HFFc6 (cell line): ENCODE results near the gene ACOT8. TPM values are rescaled to one million over a fixed set of nuclear protein-coding genes. Genes with fewer than 3 reads are reported as not detected.
"Not testable (repeated sequence)": the region's sequence is repeated elsewhere in the genome, so short reads cannot be mapped to it uniquely, and the experiment has no call there.

Experiments
- DNase-seq: peaks from one replicate; pipeline ENCODE4 v3.0.0-alpha.2; 2018
- H3K27ac Mint-ChIP-seq: 2 replicates; pipeline ENCODE4 v1.8.0; 2020; ENCODE audit warnings: mild to moderate bottlenecking, mixed read lengths
- H3K27me3 Mint-ChIP-seq: 2 replicates; pipeline ENCODE4 v1.8.0; 2021; ENCODE audit warnings: mild to moderate bottlenecking, moderate library complexity, mixed read lengths; ENCODE audit not compliant: insufficient read depth
- H3K36me3 Mint-ChIP-seq: 2 replicates; pipeline ENCODE4 v1.8.0; 2021; ENCODE audit warnings: low read depth, mixed read lengths
- H3K4me1 Mint-ChIP-seq: 2 replicates; pipeline ENCODE4 v1.8.0; 2020; ENCODE audit warnings: low read depth, mixed read lengths
- H3K4me3 Mint-ChIP-seq: 2 replicates; pipeline ENCODE4 v1.8.0; 2020; ENCODE audit warnings: mild to moderate bottlenecking, moderate library complexity, mixed read lengths
- H3K9me3 Mint-ChIP-seq: 2 replicates; pipeline ENCODE4 v1.8.0; 2020; ENCODE audit warnings: mild to moderate bottlenecking, mixed read lengths
- total RNA-seq, 6 experiments: library from RNA; stranded (reverse); fragmentation: NEBNext Ultra II Directional; extraction: Animal tissue kit (Norgen Biotek cat#: 25700); gene quantifications; 2 replicates in 1 of 6; 3 replicates in 5 of 6; pipeline ENCODE4 v1.2.3, GENCODE V29; 2021
- TF ChIP-seq, protein P1 (sequence below): fragments of 200-600 bp; sonication (generic); IDR thresholded peaks from 2 replicates; pipeline ENCODE4 v1.5.0; 2021; ENCODE audit warnings: antibody characterized with exemption, mild to moderate bottlenecking

The ACOT8 gene
- total RNA-seq, 6 experiments from 2014 or later: 24.2 to 31.2 (median 26.4) TPM

DNA sequence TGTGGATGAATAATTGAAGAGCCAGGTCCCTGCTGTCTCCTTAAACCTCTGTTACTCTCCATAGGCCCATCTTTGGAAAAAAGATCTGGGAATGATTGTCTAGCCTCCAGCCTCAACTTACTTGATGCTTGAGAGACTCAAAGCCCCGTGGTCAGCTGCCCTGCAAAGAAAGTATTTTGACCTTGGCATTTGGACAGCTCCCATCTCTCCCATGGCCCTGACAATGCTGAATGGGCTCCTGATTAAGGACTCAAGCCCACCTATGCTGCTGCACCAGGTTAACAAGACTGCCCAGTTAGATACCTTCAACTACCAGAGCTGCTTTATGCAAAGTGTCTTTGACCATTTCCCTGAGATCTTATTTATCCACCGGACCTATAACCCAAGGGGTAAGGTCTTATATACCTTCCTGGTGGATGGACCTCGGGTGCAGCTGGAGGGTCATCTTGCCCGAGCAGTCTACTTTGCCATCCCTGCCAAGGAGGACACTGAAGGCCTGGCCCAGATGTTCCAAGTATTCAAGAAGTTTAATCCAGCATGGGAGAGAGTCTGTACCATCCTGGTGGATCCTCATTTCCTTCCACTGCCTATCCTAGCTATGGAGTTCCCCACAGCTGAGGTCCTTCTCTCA lies 25.4 kb upstream of the ACOT8 start:
- Mint-ChIP-seq H3K36me3 (peaks cover 24% of the 10 kb centered on the region), H3K27ac (peak overlapping the region; percentile 55; the same call in 1 of the 2 replicates), H3K9me3 (no peaks in the 10 kb centered on the region), H3K4me1 (peaks cover 37% of the 10 kb centered on the region), H3K4me3 (peak overlapping the region; percentile 72), H3K27me3 (peaks cover 2% of the 10 kb centered on the region; the same call in 1 of the 2 replicates)
- TF ChIP-seq, protein P1, sequence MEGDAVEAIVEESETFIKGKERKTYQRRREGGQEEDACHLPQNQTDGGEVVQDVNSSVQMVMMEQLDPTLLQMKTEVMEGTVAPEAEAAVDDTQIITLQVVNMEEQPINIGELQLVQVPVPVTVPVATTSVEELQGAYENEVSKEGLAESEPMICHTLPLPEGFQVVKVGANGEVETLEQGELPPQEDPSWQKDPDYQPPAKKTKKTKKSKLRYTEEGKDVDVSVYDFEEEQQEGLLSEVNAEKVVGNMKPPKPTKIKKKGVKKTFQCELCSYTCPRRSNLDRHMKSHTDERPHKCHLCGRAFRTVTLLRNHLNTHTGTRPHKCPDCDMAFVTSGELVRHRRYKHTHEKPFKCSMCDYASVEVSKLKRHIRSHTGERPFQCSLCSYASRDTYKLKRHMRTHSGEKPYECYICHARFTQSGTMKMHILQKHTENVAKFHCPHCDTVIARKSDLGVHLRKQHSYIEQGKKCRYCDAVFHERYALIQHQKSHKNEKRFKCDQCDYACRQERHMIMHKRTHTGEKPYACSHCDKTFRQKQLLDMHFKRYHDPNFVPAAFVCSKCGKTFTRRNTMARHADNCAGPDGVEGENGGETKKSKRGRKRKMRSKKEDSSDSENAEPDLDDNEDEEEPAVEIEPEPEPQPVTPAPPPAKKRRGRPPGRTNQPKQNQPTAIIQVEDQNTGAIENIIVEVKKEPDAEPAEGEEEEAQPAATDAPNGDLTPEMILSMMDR: no peak
- DNase-seq: no peak

DNA sequence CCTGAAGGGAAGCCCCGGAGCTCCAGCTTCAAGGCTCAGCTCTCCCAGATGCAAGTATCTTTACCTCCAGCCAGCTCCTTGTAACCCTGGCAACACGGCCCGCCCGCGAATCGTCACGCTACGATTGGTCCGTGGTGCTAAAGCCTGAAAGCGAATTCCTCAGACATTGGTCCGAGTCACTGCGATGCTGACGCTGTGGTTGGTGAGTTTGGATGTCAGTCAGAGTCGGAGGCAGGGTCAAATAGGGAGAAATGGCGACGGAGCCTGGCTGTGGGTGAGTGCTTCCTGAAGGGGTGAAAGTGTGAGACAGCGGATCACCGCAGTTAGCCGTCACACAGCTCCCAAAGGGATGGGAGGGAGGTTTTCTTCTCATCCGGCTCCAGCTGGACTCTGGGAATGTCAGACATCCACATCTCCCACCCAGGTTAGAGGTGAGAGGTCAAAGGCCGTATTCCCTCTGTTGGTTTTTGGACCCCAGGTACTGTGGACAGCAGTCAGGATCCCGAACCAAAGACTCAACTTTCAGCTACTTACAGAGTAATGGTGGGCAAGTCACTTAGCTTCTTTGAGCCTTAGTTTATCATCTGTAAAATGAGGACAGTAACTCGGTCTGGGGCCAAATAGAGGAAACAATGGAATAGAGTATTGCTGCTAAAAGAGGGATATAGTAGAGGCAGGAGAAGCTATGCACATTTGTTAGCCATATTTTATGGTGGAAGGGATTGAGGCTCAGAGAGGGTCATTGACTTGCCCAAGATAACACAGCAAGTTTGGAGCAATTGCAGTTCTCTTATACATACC lies 24.0 kb upstream of the ACOT8 start, which contains the start of gene ZSWIM1:
TSS of gene ZSWIM1 (plus strand) at position 240 of the 801 bp plus-strand sequence. CDS start 1,366 bp downstream, outside the sequence.
- peak within 1 kb of the TSS; percentile 96 for H3K27ac Mint-ChIP-seq
- peaks cover 24% of the 10 kb centered on the region for H3K36me3 Mint-ChIP-seq
- peak; percentile 99 for DNase-seq
- H3K4me3 Mint-ChIP-seq: peak within 1 kb of the TSS; percentile 98
- peaks cover 37% of the 10 kb centered on the region for H3K4me1 Mint-ChIP-seq
- no peaks in the 10 kb centered on the region for H3K9me3 Mint-ChIP-seq
- H3K27me3 Mint-ChIP-seq: peaks cover 2% of the 10 kb centered on the region; the same call in 1 of the 2 replicates
- TF ChIP-seq, protein P1: no peak

DNA sequence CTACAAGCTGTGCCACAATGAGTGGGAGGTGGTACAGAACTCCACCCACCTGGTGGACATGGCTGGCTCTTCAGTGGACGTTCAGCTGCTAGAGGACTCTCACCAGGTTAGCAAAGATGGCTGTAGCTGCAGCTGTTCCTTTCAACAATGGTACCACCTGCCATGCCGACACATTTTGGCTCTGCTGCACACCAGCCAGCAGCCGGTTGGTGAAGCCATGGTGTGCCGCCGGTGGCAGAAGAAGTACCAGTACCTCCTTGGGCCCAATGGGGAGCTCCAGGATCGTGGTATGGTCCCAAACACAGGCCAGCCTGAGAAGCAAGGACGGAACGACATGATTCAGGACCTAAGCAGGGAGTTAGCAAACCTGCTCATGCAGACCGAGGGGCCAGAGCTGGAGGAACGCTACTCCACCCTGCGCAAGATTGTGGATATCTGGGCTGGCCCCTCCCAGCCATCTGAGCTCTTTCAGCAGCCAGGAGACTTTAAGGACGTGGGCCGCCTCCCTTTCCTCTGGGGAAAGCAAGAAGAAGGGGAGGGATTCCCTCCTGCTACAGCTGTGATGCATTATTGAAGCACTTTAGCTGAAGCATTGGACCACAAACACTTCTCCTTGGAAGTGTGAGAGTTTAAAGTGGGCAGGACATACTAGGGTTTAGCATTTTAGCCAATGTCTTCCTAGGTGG lies 21.0 kb upstream of the ACOT8 start:
- peaks cover 28% of the 10 kb centered on the region for H3K4me1 Mint-ChIP-seq
- no peak for DNase-seq
- H3K27me3 Mint-ChIP-seq: peaks cover 2% of the 10 kb centered on the region; the same call in 1 of the 2 replicates
- no peaks in the 10 kb centered on the region for H3K9me3 Mint-ChIP-seq
- no peak overlapping the region for H3K27ac Mint-ChIP-seq
- H3K4me3 Mint-ChIP-seq: no peak overlapping the region
- TF ChIP-seq, protein P1: no peak
- peaks cover 16% of the 10 kb centered on the region for H3K36me3 Mint-ChIP-seq

DNA sequence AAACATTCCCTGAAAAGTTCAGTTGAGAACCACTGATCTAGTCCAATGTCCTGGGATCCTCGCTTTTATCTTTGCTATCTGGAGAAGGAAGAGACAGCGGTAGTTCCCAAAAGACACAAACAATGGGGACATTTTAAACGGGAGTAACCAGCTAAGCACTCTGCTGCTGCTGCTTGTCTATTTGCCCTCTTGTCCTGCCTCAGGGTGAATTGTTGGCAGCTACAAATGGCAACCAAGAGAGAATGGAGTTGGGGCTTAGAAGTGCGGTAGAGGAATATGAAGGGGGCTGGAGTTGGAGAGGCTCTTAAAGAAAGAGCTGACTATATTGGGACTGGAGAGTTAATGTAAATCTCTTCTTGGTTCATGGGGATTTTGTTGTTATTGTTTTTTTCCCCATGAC lies 17.4 kb upstream of the ACOT8 start:
- no peaks in the 10 kb centered on the region for H3K36me3 Mint-ChIP-seq
- H3K27me3 Mint-ChIP-seq: no peaks in the 10 kb centered on the region
- H3K27ac Mint-ChIP-seq: no peak overlapping the region
- DNase-seq: no peak
- H3K4me1 Mint-ChIP-seq: peaks cover 8% of the 10 kb centered on the region; the same call in 1 of the 2 replicates
- no peaks in the 10 kb centered on the region for H3K9me3 Mint-ChIP-seq
- TF ChIP-seq, protein P1: no peak
- no peak overlapping the region for H3K4me3 Mint-ChIP-seq

DNA sequence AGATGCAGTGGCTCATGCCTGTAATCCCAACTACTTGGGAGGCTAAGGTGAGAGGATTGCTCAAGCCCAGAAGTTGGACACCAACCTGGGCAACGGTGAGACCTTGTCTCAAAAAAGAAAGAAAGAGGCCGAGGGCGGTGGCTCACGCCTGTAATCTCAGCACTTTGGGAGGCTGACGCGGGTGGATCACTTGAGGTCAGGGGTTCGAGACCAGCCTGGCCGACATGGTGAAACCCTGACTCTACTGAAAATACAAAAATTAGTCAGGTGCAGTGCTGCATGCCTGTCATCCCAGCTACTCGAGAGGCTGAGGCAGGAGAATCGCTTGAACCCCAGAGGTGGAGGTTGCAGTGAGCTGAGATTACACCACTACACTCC lies 16.9 kb upstream of the ACOT8 start:
- not testable (repeated sequence) for H3K27ac Mint-ChIP-seq, H3K4me3 Mint-ChIP-seq, DNase-seq, H3K36me3 Mint-ChIP-seq, H3K27me3 Mint-ChIP-seq, H3K4me1 Mint-ChIP-seq, H3K9me3 Mint-ChIP-seq
